Activated T-helper 17 cell treated with anti-CD3 and anti-CD28 coated beads, Interleukin-2, amount 50 U/mL, for 72 hours (primary cell): ENCODE results near the gene KLF2. TPM values are rescaled to one million over a fixed set of nuclear protein-coding genes. Genes with fewer than 3 reads are reported as not detected.

Experiments used
- ATAC-seq: fragments of 150-1000 bp; cut with Tn5 transposase; replicated peaks from 2 replicates; pipeline ENCODE4 v1.10.0; 2021; ENCODE audit warnings: mild to moderate bottlenecking, moderate library complexity
- H3K27ac Mint-ChIP-seq: one replicate; pipeline ENCODE4 v1.8.0; 2022; ENCODE audit warnings: mixed read lengths
- H3K27me3 Mint-ChIP-seq: one replicate; pipeline ENCODE4 v1.8.0; 2022; ENCODE audit warnings: mixed read lengths
- H3K36me3 Mint-ChIP-seq: one replicate; pipeline ENCODE4 v1.8.0; 2022; ENCODE audit warnings: low read depth, mild to moderate bottlenecking, mixed read lengths
- H3K4me1 Mint-ChIP-seq: one replicate; pipeline ENCODE4 v1.8.0; 2022; ENCODE audit warnings: mixed read lengths
- H3K4me3 Mint-ChIP-seq: one replicate; pipeline ENCODE4 v1.8.0; 2022; ENCODE audit warnings: mild to moderate bottlenecking, mixed read lengths
- H3K9me3 Mint-ChIP-seq: one replicate; pipeline ENCODE4 v1.8.0; 2022; ENCODE audit warnings: mixed read lengths
- total RNA-seq, 2 donors: library from RNA; stranded (reverse); gene quantifications; one replicate each; pipeline ENCODE4 v1.2.3, GENCODE V29; 2022

Gene KLF2
- total RNA-seq, 2 donors from 2014 or later, result 1.9 to 9.9 TPM

DNA sequence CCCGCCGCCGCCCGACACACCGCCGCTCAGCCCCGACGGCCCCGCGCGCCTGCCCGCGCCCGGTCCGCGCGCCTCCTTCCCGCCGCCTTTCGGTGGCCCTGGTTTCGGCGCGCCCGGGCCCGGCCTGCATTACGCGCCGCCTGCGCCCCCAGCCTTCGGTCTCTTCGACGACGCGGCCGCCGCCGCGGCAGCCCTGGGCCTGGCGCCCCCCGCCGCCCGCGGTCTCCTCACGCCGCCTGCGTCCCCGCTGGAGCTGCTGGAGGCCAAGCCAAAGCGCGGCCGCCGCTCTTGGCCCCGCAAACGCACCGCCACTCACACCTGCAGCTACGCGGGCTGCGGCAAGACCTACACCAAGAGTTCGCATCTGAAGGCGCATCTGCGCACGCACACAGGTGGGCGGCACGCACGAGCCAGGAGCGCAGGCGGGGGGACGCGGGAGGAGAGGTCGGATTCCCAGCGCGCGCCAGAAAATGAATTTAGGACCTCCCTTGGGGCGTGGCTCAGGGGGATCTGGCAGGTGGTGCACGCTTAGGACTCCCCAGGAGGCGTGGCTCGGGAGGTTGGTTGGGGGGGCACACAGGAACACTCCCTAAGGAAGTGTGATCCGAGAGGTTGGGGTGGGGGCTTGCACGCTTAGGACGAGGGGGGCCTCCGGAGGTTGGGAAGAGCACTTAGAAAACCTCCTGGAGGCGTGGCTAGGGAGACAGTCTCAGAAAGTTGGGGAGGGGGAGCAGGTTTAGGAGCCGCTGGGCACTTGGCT is 1.2 kb downstream of the KLF2 start:
- H3K27me3 Mint-ChIP-seq, result peaks cover 12% of the 10 kb centered on the region
- H3K4me1 Mint-ChIP-seq, result peaks cover 30% of the 10 kb centered on the region
- H3K36me3 Mint-ChIP-seq, result peaks cover 30% of the 10 kb centered on the region
- H3K27ac Mint-ChIP-seq, result peak overlapping the region; percentile 62
- no peak for ATAC-seq
- H3K4me3 Mint-ChIP-seq, result peak overlapping the region; percentile 84
- no peaks in the 10 kb centered on the region for H3K9me3 Mint-ChIP-seq

DNA sequence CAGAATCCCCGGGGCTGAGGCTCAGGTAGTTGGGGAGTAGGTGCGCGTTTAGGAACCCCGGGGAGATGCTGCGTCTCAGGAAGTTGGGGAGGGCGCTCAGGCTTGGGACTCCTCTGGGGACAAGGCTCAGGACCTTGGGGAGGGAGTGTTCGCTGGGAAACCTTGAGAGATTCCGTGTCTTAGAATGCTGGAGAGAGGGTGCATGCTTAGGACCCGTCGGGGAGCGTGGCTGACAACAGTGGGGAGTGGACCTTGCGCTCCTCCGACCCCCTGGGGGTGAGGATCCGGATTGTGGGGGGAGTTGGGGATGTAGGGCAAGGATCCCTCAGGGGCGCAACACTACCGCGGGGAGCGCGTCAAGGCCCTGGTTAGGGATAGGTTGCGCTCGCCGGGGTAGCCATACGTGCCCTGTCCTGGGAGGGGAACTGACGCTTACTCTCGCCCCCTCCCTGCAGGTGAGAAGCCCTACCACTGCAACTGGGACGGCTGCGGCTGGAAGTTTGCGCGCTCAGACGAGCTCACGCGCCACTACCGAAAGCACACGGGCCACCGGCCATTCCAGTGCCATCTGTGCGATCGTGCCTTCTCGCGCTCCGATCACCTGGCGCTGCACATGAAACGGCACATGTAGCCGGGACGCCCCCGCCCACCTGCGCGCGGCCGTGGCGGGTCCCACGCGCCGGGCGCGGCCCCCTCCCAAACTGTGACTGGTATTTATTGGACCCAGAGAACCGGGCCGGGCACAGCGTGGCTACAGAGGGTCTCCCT is 2.0 kb downstream of the KLF2 start:
- no peaks in the 10 kb centered on the region for H3K9me3 Mint-ChIP-seq
- peaks cover 12% of the 10 kb centered on the region for H3K27me3 Mint-ChIP-seq
- peaks cover 30% of the 10 kb centered on the region for H3K36me3 Mint-ChIP-seq
- H3K27ac Mint-ChIP-seq, result peak overlapping the region; percentile 62
- H3K4me1 Mint-ChIP-seq, result peaks cover 34% of the 10 kb centered on the region
- no peak for ATAC-seq
- H3K4me3 Mint-ChIP-seq, result peak overlapping the region; percentile 84

DNA sequence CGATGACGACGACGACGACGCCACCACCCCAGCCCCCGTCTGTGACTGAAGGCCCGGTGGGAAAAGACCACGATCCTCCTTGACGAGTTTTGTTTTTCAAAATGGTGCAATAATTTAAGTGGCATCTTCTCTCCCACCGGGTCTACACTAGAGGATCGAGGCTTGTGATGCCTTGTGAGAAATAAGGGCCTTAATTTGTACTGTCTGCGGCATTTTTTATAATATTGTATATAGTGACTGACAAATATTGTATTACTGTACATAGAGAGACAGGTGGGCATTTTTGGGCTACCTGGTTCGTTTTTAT is 2.5 kb downstream of the KLF2 start:
- ATAC-seq, result no peak
- Mint-ChIP-seq H3K4me1 (peaks cover 35% of the 10 kb centered on the region), H3K9me3 (no peaks in the 10 kb centered on the region), H3K27ac (no peak overlapping the region), H3K4me3 (peak overlapping the region; percentile 84), H3K27me3 (peaks cover 12% of the 10 kb centered on the region), H3K36me3 (peaks cover 30% of the 10 kb centered on the region)

DNA sequence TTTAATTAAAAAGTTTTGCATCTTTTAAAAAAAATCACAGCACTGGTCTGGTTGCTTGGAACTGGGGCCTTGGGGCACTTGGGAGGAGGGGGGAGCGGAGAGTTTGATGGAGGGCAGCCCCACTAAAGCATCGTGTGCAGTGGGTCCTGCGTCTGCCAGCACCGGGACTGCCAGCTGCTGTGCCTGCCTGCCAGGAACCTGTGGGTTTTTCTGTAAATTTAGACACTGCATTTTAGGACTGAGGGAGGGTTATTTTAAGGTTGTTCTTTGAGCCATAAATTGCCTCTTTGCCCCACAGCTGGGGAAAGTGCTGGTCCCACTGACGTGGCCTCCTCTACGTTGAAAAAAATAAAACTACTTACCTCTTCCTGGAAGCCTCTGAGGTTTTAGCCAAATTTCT is 2.9 kb downstream of the KLF2 start:
- H3K27ac Mint-ChIP-seq, result no peak overlapping the region
- H3K9me3 Mint-ChIP-seq, result no peaks in the 10 kb centered on the region
- H3K4me3 Mint-ChIP-seq, result peak overlapping the region; percentile 84
- ATAC-seq, result no peak
- peaks cover 35% of the 10 kb centered on the region for H3K4me1 Mint-ChIP-seq
- peaks cover 12% of the 10 kb centered on the region for H3K27me3 Mint-ChIP-seq
- peaks cover 30% of the 10 kb centered on the region for H3K36me3 Mint-ChIP-seq

DNA sequence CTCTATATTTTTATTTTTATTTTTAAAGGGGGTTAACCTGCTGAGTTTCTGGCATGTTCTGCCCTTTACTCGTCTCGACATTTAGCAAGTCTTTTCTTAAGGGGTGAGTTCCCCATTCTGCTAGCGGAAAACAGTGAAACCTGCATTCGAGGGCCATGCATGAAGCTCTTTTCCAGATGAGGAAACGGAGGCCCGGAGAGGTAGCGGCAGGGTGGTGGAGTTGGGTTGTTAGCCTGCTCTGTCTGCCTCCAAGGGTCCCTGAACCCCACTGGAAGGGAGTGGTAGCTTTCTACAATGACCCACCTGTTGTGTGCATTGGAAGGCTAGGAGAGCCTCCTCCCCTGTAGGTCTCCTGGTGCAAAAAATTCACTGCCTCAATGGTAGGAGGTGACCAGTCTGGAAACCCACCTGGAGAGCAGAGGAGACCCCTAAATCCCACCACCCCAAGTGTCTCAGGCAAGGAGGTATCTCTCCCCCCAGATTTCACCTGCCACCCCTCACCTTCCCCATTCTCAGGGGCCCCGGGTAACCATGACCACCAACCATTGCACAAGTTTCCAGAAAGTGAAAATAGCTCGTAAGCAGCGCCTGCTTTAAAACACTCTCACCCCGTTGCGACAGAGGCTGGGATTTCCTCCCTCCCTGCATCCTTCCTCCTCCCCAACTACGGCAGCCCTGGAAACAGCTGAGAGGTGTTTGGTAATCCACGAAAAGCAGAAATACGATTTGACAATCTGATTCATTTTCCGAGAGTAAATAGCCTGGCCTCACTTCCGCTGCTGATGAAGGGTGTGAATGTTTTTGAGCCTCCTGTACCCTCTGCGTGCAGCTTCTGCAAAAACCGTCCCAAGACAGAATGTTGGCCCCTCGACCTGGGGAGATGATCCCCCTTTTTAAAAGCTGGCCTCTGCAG is 3.5 kb downstream of the KLF2 start:
- H3K9me3 Mint-ChIP-seq, result no peaks in the 10 kb centered on the region
- peaks cover 12% of the 10 kb centered on the region for H3K27me3 Mint-ChIP-seq
- peak overlapping the region; percentile 84 for H3K4me3 Mint-ChIP-seq
- peaks cover 35% of the 10 kb centered on the region for H3K4me1 Mint-ChIP-seq
- H3K27ac Mint-ChIP-seq, result peak overlapping the region; percentile 31
- peak; percentile 20 for ATAC-seq
- H3K36me3 Mint-ChIP-seq, result peaks cover 30% of the 10 kb centered on the region

DNA sequence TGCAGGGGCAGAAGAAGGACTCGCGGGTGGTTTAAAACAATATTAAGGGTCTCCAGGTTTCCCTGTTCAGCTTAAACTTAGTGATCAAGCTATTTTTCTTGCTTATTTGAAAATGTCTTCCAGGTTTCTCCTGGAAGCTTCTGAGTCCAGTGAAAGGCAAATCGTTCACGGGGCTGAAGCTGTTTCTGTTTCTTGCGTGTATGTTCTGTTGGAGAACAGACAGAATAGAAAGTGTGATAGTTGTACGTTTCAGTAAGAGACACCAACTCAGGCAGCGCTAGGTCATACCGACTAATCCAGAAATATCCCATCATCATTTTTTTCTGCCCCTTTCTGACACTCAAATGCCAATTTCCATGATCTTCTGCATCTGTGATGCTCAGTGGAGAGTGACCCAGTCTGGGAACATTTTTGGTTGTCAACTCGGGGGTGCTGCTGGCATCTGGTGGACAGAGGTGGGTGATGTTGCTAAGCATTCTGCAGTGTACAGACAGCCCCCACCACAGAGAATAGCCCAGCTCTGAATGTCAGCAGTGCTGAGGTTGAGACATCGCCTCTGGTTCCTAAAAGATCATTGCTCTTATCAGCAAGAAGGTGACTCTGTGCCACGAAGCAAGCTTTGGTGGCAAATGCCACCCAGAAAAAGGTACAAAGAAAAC is 4.3 kb downstream of the KLF2 start:
- Mint-ChIP-seq H3K4me3 (peak overlapping the region; percentile 84), H3K27ac (peak overlapping the region; percentile 31), H3K4me1 (peaks cover 35% of the 10 kb centered on the region), H3K27me3 (peaks cover 12% of the 10 kb centered on the region), H3K9me3 (no peaks in the 10 kb centered on the region), H3K36me3 (peaks cover 30% of the 10 kb centered on the region)
- no peak for ATAC-seq

DNA sequence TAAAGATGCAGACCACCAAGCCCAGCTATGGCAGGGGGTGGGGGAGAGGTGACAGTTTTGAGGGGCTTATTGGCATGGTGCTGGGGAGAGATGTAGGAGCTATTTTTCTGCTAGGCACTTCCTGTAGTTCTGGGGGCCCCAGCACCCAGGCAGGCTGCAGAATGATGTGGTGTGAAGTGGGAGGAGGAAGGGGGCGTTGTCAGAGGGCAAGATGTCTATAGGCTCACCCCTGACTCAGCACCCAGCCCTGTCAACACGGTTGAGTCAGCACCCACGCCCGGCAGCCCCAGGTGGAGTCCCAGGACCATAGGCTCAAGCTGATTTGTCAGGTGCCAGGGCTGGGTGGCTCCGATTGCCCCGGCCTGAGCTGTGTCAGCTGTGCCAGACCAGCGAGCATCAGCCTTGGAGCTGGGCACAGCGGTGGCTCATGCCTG is 5.8 kb downstream of the KLF2 start:
- Mint-ChIP-seq H3K4me1 (peaks cover 35% of the 10 kb centered on the region), H3K9me3 (peaks cover 5% of the 10 kb centered on the region), H3K4me3 (peak overlapping the region; percentile 84), H3K27ac (peak overlapping the region; percentile 67), H3K27me3 (peaks cover 12% of the 10 kb centered on the region), H3K36me3 (peaks cover 30% of the 10 kb centered on the region)
- ATAC-seq, result peak; percentile 96

DNA sequence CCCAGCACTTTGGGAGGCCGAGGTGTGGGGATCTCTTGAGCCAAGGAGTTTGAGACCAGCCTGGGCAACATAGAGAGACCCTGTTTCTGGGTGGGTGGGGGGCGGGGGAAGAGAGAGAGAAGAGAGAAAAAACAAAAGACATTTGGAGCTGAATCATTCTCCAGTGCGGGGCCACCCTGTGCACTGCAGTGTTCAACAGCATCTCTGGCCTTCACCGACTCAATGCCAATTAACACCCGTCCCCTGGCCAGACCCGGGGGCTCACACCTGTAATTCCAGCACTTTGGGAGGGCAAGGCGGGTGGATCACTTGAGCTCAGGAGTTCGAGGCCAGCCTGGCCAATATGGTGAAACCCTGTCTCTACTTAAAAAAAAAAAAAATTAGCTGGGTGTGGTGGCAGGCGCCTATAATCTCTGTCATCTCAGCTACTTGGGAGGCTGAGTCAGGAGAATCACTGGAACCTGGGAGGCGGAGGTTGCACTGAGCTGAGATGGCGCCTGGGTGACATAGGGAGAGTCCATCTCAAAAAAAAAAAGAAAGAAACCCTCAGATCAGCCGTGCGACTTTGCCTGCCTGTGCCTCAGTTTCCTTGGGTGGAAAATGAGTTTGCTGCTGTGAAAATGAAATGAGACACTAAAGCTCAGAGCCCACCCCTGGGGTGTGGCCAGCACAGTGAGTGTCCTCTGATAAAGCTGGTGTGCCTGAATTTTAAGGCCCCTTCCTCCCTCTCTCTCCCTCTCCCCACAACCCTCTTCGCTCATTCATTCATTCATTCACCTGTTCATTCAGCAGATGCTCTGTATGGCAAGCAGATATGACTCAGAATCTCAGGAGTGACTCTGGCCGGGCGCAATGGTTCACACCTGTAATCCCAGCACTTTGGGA is 6.4 kb downstream of the KLF2 start:
- Mint-ChIP-seq H3K4me3 (peak overlapping the region; percentile 84), H3K36me3 (peaks cover 26% of the 10 kb centered on the region), H3K27me3 (peaks cover 9% of the 10 kb centered on the region), H3K9me3 (peaks cover 5% of the 10 kb centered on the region), H3K27ac (peak overlapping the region; percentile 67), H3K4me1 (peaks cover 32% of the 10 kb centered on the region)
- peak; percentile 24 for ATAC-seq

DNA sequence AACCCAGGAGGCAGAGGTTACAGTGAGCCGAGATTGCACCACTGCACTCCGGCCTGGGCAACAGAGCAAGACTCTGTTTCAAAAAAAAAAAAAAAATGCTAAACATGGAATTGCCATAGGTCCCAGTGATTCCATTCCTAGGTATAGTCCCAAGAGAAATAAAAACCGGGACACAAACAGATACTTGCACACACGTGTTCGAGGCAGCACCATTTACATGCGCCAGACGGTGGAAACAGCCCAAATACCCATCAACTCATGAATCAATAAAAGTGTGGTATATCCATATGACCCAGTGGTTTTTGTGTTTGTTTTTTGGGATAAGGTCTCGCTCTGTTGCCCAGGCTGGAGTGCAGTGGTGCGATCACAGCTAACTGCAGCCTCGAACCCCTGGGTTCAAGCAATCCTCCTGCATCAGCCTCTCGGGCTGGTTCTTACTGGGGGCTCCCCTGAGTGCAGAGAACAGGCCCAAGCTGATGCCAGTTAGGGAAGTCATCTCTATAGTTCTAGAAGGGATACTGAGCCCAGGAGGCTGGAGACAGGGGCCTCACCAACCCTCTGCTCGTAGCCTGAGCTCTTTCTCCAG is 8.5 kb downstream of the KLF2 start:
- Mint-ChIP-seq H3K4me3 (no peak overlapping the region), H3K36me3 (peaks cover 11% of the 10 kb centered on the region), H3K9me3 (peaks cover 5% of the 10 kb centered on the region), H3K27ac (no peak overlapping the region), H3K4me1 (peaks cover 33% of the 10 kb centered on the region), H3K27me3 (peaks cover 4% of the 10 kb centered on the region)
- no peak for ATAC-seq

DNA sequence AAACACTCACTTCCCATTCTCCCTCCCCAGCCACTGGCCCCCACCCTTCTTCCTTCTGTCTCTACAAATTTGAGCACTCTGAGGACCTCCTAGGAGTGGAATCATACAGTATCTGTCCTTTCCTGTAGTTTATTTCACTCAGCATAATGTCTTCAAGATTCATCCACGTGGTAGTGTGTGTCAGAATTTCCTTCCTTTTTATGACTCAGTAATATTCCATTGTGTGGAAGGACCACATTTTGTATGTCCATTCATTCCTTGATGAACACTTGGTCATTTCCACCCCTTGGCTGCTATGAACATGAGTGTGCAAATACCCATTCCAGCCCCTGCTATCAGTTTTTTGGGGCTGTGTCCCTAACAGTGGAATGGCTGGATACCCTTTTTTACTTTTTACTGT is 9.8 kb downstream of the KLF2 start:
- Mint-ChIP-seq H3K27ac (peak overlapping the region; percentile 7), H3K9me3 (peaks cover 5% of the 10 kb centered on the region), H3K27me3 (no peaks in the 10 kb centered on the region), H3K4me3 (no peak overlapping the region), H3K4me1 (peaks cover 34% of the 10 kb centered on the region), H3K36me3 (no peaks in the 10 kb centered on the region)
- no peak for ATAC-seq

DNA sequence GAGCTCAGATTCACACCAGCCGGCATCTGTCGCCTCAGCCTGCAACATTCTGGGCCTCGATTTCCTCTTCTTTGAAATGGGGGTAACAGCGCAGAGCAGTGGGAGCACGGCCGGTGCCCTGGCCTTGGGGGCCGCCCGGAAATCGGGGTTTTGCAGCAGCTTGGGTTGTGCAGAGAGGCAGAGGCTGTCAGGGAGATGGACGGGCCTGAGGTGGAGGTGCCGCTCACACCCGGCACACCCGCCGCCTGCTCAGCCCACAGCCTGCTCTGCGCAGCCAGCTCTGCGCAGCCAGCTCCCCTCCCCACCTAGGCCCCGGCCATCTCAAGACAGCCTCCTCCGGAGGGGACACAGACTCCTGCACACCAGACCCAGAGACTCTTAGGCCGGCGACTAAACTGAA is 10.6 kb downstream of the KLF2 start:
- Mint-ChIP-seq H3K9me3 (peaks cover 5% of the 10 kb centered on the region), H3K36me3 (no peaks in the 10 kb centered on the region), H3K27ac (no peak overlapping the region), H3K4me1 (peaks cover 28% of the 10 kb centered on the region), H3K4me3 (no peak overlapping the region), H3K27me3 (no peaks in the 10 kb centered on the region)
- ATAC-seq, result no peak

DNA sequence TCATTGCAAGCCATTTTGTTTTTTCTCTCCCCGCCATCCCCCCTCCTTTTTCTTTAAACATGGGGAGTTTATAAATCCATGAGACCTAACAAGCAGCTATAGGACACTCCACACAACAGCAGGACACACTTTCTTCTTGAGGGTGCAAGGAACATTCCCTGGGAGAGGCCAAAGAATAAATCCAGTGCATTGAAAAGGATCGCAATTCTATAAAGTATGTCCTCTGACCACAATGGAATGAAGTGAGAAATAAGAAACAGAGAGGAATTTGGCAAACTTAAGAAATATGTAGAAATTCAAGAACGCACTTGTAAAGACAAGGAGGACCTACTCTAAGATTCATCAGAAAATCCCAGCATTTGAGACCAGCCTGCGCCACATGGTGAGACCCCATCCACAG is 11.9 kb downstream of the KLF2 start:
- Mint-ChIP-seq H3K27ac (no peak overlapping the region), H3K36me3 (no peaks in the 10 kb centered on the region), H3K4me3 (no peak overlapping the region), H3K27me3 (no peaks in the 10 kb centered on the region), H3K9me3 (peaks cover 5% of the 10 kb centered on the region), H3K4me1 (peaks cover 26% of the 10 kb centered on the region)
- ATAC-seq, result no peak
